22Rv1 (cell line): ENCODE data around the gene MED23.

Source experiments
- ZFX ChIP-seq: fragments of 450-650 bp; IDR thresholded peaks from 2 replicates; pipeline ENCODE4 v1.6.1; 2017; ENCODE audit warnings: antibody characterized with exemption, borderline replicate concordance
- TF ChIP-seq, protein P1 (sequence below): fragments of 450-650 bp; IDR thresholded peaks from 2 replicates; pipeline ENCODE4 v1.5.1; 2017; ENCODE audit warnings: mild to moderate bottlenecking

- TF ChIP-seq, protein P1, sequence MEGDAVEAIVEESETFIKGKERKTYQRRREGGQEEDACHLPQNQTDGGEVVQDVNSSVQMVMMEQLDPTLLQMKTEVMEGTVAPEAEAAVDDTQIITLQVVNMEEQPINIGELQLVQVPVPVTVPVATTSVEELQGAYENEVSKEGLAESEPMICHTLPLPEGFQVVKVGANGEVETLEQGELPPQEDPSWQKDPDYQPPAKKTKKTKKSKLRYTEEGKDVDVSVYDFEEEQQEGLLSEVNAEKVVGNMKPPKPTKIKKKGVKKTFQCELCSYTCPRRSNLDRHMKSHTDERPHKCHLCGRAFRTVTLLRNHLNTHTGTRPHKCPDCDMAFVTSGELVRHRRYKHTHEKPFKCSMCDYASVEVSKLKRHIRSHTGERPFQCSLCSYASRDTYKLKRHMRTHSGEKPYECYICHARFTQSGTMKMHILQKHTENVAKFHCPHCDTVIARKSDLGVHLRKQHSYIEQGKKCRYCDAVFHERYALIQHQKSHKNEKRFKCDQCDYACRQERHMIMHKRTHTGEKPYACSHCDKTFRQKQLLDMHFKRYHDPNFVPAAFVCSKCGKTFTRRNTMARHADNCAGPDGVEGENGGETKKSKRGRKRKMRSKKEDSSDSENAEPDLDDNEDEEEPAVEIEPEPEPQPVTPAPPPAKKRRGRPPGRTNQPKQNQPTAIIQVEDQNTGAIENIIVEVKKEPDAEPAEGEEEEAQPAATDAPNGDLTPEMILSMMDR, result no peak
- no peak for TF ChIP-seq ZFX
These were observed 39.4 kb downstream of the MED23 start for GRCh38 chr6:131588643-131589042.
